Panc1 (cell line): ENCODE data around the gene SMG6. TPM values are rescaled to one million over a fixed set of nuclear protein-coding genes. Genes with fewer than 3 reads are reported as not detected.

Experiments used
- ATAC-seq: fragments of 200-7000 bp; cut with Tn5 transposase; 2 replicates; pipeline ENCODE4 v1.9.1; 2020; ENCODE audit warnings: mild to moderate bottlenecking, moderate library complexity
- BruUV-seq: library from RNA; stranded (reverse); fragments of 400-500 nt; replicated peaks from 2 replicates; lab custom pipeline; 2021; lab: Mats Ljungman, UMichigan
- CTCF ChIA-PET: fragments of 300-600 bp; sonication (Branson Sonifier 250); formaldehyde crosslinking; loops from one replicate; lab custom pipeline; 2022; ENCODE audit warnings: antibody characterized with exemption; lab: Charles Lee
- POLR2A ChIA-PET: fragments of 300-600 bp; sonication (Branson Sonifier 250); formaldehyde crosslinking; loops from one replicate; lab custom pipeline; 2022; ENCODE audit warnings: antibody characterized with exemption; lab: Charles Lee
- DNase-seq: peaks from one replicate; pipeline ENCODE4 v3.0.0-alpha.2; 2010; ENCODE audit warnings: low read depth, low spot score
- H3K27ac ChIP-seq: 2 replicates; pipeline ENCODE4 v1.5.1; 2011; ENCODE audit warnings: mild to moderate bottlenecking, low read length, inconsistent platforms
- H3K27me3 ChIP-seq: fragments of 200-500 bp; sonication (Bioruptor generic); 2 replicates; pipeline ENCODE4 v1.6.0; 2014; ENCODE audit warnings: low read length, inconsistent platforms; ENCODE audit not compliant: control insufficient read depth, insufficient read depth
- H3K36me3 ChIP-seq: fragments of 200-500 bp; sonication (Bioruptor generic); 2 replicates; pipeline ENCODE4 v1.5.1; 2014; ENCODE audit warnings: inconsistent platforms, mild to moderate bottlenecking, low read length, moderate library complexity; ENCODE audit not compliant: control insufficient read depth, insufficient read depth
- H3K4me1 ChIP-seq: 2 replicates; pipeline ENCODE4 v1.5.1; 2011; ENCODE audit warnings: inconsistent platforms, mild to moderate bottlenecking, low read length, moderate library complexity; ENCODE audit not compliant: control insufficient read depth, insufficient read depth
- H3K4me3 ChIP-seq, 2 experiments: 2 replicates each; pipeline ENCODE4 v1.5.1; 2011 to 2012; ENCODE audit warnings: low read depth in 2 of 2, low read length in 2 of 2, mild to moderate bottlenecking in 2 of 2, inconsistent platforms in 1 of 2, moderate library complexity in 1 of 2
- H3K9me3 ChIP-seq: fragments of 200-500 bp; sonication (Bioruptor generic); 2 replicates; pipeline ENCODE4 v1.5.1; 2014; ENCODE audit warnings: low read depth, mild to moderate bottlenecking, inconsistent platforms, low read length, moderate library complexity; ENCODE audit not compliant: control insufficient read depth, insufficient read depth
- POLR2AphosphoS5 ChIP-seq: IDR thresholded peaks from 2 replicates; pipeline ENCODE4 v1.6.1; 2012; ENCODE audit warnings: mild to moderate bottlenecking, low read depth, low read length, moderate library complexity
- SIN3A ChIP-seq: IDR thresholded peaks from 2 replicates; pipeline ENCODE4 v1.6.1; 2012; ENCODE audit warnings: low read depth, mild to moderate bottlenecking, low read length, moderate library complexity, borderline replicate concordance; ENCODE audit not compliant: insufficient read depth
- TCF7L2 ChIP-seq: IDR thresholded peaks from 2 replicates; pipeline ENCODE4 v1.6.1; 2011; ENCODE audit warnings: mild to moderate bottlenecking, low read depth, low read length, inconsistent platforms
- in situ Hi-C: cut with HindIII; loops from 2 replicates; pipeline ENCODE4 v1.10.0; 2016; ENCODE audit warnings: low sequenced_read_pairs, low pct_unique_long_range_greater_than_20kb
- intact Hi-C: fragments of 100-400 bp; cut with micrococcal nuclease; formaldehyde crosslinking; loops from one replicate; pipeline ENCODE4 v1.10.0; 2022; ENCODE audit not compliant: unreplicated experiment
- total RNA-seq: library from RNA; stranded (reverse); gene quantifications from one replicate; pipeline ENCODE4 v1.2.1, GENCODE V29; 2021; ENCODE audit not compliant: unreplicated experiment
- TF ChIP-seq, protein P1 (sequence below): fragments of 450-650 bp; IDR thresholded peaks from 2 replicates; pipeline ENCODE4 v1.5.1; 2017; ENCODE audit warnings: mild to moderate bottlenecking
- TF ChIP-seq, protein P2 (sequence below), 2 experiments: IDR thresholded peaks; 2 replicates each; pipeline ENCODE4 v1.6.1; 2011 to 2012; ENCODE audit warnings: low read depth in 2 of 2, control low read depth in 1 of 2, low read length in 1 of 2, mild to moderate bottlenecking in 1 of 2, moderate library complexity in 1 of 2; ENCODE audit not compliant: insufficient read depth in 1 of 2

SMG6 gene
- total RNA-seq, 1 experiment from 2014 or later, result 17.8 TPM

DNA sequence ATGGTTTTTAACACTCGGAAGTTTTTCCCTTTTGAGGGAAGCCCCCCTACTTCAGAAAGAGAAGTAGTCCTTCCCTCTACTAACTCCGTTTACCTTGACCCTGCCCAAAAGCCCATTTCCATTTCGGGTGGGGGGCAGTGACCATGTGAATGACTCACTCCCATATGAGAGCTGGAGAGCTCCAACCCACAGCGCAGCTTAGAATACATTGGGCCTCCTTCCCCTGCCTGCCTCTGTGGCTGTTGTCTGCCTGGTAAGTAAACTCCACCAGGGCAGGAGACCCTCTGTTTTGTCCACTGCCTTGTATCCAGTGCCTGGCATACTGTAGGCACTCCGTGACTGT, 34.7 kb upstream of the SMG6 start:
- H3K27me3 ChIP-seq, result no peaks in the 10 kb centered on the region
- ChIA-PET POLR2A (no interaction called here), CTCF (no interaction called here)
- no peak for DNase-seq
- no TSS peak for BruUV-seq
- peaks cover 16% of the 10 kb centered on the region for H3K4me1 ChIP-seq
- H3K4me3 ChIP-seq, result peak overlapping the region; percentile 69 to 99
- H3K27ac ChIP-seq, result peak overlapping the region; percentile 71
- no peaks in the 10 kb centered on the region for H3K9me3 ChIP-seq
- ATAC-seq, result no peak
- H3K36me3 ChIP-seq, result peaks cover 22% of the 10 kb centered on the region
- TF ChIP-seq SIN3A, result no peak
- intact Hi-C loops (no loop called here), in situ Hi-C loops (no loop called here)

DNA sequence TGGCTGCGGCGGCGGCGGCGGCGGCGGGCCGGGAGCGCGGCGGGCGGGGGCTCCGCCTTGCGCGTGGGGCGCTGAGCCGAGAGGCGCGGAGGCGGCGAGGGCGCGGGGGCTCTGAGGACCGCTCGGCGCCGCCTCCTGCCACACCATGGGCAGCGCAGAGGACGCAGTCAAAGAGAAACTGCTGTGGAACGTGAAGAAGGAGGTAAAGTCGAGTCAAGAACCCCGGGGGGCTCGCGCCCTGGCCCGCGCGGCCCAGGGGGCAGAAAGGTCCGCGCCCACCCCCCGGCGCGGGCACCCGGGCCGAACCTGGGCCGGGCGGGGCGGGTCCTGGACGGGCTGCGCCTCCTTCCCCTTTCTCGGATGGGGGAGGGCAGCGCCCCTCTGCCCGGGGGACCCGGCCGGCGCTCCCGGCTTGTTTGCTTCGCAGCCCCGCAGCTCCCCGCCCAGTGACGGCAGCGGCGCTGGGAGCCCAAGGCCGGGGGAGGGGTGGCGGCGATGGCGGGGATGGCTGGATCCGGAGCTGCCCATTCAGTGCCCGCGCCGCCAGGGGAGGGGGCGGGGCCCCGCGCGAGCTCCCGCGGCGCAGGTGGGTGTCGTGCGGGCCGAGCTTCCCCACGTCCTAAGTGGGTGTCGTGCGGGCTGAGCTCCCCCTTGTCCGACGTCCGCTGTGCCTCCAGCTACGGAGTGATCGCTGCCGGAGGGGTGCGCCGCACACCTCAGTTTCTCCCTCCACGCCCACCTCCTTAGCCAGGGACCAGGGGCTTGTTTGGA, 34.1 kb upstream of the SMG6 start:
- H3K27me3 ChIP-seq, result no peaks in the 10 kb centered on the region
- DNase-seq, result no peak
- H3K4me3 ChIP-seq, result peak overlapping the region; percentile 69 to 99
- POLR2A ChIA-PET, result no interaction called here
- H3K27ac ChIP-seq, result peak overlapping the region; percentile 71
- H3K4me1 ChIP-seq, result peaks cover 16% of the 10 kb centered on the region
- H3K9me3 ChIP-seq, result no peaks in the 10 kb centered on the region
- H3K36me3 ChIP-seq, result peaks cover 26% of the 10 kb centered on the region
- peak; percentile 75 for ATAC-seq
- CTCF ChIA-PET, result no interaction called here
- no TSS peak for BruUV-seq
- intact Hi-C loops, result no loop called here
- no peak for TF ChIP-seq POLR2AphosphoS5
- TF ChIP-seq SIN3A, result peak; percentile 52; the same call in 1 of the 2 replicates
- in situ Hi-C loops, result no loop called here

DNA sequence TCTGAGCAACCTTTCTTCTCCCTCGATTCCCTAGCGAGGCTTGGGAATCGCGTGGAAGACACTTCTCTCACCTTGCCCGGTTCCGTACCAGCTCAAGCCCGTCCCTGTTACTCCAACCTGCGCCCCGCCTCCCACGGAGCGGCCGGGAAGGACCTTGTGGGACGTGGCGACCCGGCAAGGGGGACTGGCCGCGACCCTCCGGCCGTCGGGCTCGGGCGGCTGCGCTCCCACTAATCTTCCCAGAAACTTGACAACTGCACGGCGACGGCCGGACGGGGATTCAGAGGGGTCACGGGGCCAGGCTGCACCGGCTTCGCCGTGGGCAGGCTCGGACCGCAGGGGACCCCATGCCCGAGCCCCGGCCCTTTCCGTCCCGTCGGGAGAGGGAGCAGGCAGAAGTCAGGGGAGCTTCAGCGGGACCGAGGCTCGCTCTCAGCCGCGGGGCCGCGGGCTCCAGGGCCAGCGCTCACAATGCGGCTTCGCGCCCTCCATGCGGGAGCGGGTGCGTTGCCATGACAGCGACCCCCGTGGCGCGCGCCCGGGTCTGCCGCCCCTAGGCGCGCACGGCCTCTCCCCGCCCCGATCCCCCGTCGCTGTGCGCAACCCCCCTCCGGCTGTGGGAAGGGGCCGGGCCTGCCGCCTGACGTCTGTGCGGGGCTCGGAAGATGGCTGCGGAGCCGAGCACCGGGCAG, 33.4 kb upstream of the SMG6 start, which contains the start of gene SGSM2:
SGSM2 (plus strand) TSS at position 650 of the 692 bp plus-strand sequence. CDS start 188 bp downstream, outside the sequence.
- no TSS peak for BruUV-seq
- CTCF ChIA-PET, result no interaction called here
- Histone ChIP-seq H3K9me3 (no peaks in the 10 kb centered on the region), H3K27me3 (no peaks in the 10 kb centered on the region), H3K27ac (peak within 1 kb of the TSS; percentile 97), H3K4me1 (peaks cover 16% of the 10 kb centered on the region), H3K4me3 (peak within 1 kb of the TSS; percentile 77 to 99), H3K36me3 (peaks cover 30% of the 10 kb centered on the region)
- intact Hi-C loops (no loop called here), in situ Hi-C loops (no loop called here)
- DNase-seq (no peak), ATAC-seq (peak; percentile 79)
- POLR2A ChIA-PET, result interaction anchor here (0.5 to 0.6 kb wide), 2 partner anchors 23 to 56 kb away, joined by 3 to 4 read pairs; no protein-coding TSS in a partner anchor
- TF ChIP-seq, protein P1, sequence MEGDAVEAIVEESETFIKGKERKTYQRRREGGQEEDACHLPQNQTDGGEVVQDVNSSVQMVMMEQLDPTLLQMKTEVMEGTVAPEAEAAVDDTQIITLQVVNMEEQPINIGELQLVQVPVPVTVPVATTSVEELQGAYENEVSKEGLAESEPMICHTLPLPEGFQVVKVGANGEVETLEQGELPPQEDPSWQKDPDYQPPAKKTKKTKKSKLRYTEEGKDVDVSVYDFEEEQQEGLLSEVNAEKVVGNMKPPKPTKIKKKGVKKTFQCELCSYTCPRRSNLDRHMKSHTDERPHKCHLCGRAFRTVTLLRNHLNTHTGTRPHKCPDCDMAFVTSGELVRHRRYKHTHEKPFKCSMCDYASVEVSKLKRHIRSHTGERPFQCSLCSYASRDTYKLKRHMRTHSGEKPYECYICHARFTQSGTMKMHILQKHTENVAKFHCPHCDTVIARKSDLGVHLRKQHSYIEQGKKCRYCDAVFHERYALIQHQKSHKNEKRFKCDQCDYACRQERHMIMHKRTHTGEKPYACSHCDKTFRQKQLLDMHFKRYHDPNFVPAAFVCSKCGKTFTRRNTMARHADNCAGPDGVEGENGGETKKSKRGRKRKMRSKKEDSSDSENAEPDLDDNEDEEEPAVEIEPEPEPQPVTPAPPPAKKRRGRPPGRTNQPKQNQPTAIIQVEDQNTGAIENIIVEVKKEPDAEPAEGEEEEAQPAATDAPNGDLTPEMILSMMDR, result no peak
- TF ChIP-seq POLR2AphosphoS5 (no peak), TCF7L2 (no peak), SIN3A (no peak)
- TF ChIP-seq, protein P2, sequence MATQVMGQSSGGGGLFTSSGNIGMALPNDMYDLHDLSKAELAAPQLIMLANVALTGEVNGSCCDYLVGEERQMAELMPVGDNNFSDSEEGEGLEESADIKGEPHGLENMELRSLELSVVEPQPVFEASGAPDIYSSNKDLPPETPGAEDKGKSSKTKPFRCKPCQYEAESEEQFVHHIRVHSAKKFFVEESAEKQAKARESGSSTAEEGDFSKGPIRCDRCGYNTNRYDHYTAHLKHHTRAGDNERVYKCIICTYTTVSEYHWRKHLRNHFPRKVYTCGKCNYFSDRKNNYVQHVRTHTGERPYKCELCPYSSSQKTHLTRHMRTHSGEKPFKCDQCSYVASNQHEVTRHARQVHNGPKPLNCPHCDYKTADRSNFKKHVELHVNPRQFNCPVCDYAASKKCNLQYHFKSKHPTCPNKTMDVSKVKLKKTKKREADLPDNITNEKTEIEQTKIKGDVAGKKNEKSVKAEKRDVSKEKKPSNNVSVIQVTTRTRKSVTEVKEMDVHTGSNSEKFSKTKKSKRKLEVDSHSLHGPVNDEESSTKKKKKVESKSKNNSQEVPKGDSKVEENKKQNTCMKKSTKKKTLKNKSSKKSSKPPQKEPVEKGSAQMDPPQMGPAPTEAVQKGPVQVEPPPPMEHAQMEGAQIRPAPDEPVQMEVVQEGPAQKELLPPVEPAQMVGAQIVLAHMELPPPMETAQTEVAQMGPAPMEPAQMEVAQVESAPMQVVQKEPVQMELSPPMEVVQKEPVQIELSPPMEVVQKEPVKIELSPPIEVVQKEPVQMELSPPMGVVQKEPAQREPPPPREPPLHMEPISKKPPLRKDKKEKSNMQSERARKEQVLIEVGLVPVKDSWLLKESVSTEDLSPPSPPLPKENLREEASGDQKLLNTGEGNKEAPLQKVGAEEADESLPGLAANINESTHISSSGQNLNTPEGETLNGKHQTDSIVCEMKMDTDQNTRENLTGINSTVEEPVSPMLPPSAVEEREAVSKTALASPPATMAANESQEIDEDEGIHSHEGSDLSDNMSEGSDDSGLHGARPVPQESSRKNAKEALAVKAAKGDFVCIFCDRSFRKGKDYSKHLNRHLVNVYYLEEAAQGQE (IDR thresholded peaks at IDR 0.05; ENCODE audit: insufficient read depth in 1 of 2, low read depth in 2 of 2, low read length in 1 of 2), result no peak
